Measurements from ENCODE around the gene ISLR2. TPM values are rescaled to one million over a fixed set of nuclear protein-coding genes. Genes with fewer than 3 reads are reported as not detected.
A peak's percentile ranks its signal among the peaks of the same experiment; 100 is the strongest.
"Not testable (repeated sequence)": the region's sequence is repeated elsewhere in the genome, so short reads cannot be mapped to it uniquely, and the experiment has no call there.

The ISLR2 gene
- polyA plus RNA-seq, 12 donors: 2.8 to 12.0 (median 4.5) TPM; not detected in 1

GRCh38 chr15:74156678-74157411 lies 26.5 kb downstream of the ISLR2 start:
- DNase-seq: peak; percentile 80

GRCh38 chr15:74157868-74158827 lies 27.8 kb downstream of the ISLR2 start:
- DNase-seq: no peak

GRCh38 chr15:74158855-74159650 lies 28.7 kb downstream of the ISLR2 start:
- DNase-seq: no peak

- no peak for DNase-seq
Measured at GRCh38 chr15:74159773-74160172, 29.4 kb downstream of the ISLR2 start.

- DNase-seq: not testable (repeated sequence)
Measured at GRCh38 chr15:74160390-74160789, 30.0 kb downstream of the ISLR2 start.

GRCh38 chr15:74162195-74162536 lies 31.8 kb downstream of the ISLR2 start:
- not testable (repeated sequence) for DNase-seq

- no peak for DNase-seq
Measured at GRCh38 chr15:74165461-74165860, 35.1 kb downstream of the ISLR2 start.

- no peak for DNase-seq
Measured at GRCh38 chr15:74167891-74168331, 37.5 kb downstream of the ISLR2 start.

GRCh38 chr15:74168711-74169126 lies 38.3 kb downstream of the ISLR2 start:
- DNase-seq: peak; percentile 73

GRCh38 chr15:74170071-74170844 lies 39.9 kb downstream of the ISLR2 start:
- no peak for DNase-seq

GRCh38 chr15:74170875-74171578 lies 40.6 kb downstream of the ISLR2 start:
- no peak for DNase-seq

- DNase-seq: no peak
Measured at GRCh38 chr15:74171965-74172541, 41.7 kb downstream of the ISLR2 start.

GRCh38 chr15:74172701-74173379 lies 42.5 kb downstream of the ISLR2 start:
- DNase-seq: peak; percentile 80

GRCh38 chr15:74173380-74174218 lies 43.2 kb downstream of the ISLR2 start, which contains the start of gene ISLR:
ISLR (plus strand) TSS chr15:74173710; CDS start chr15:74174859, 1,149 bp downstream.
- DNase-seq: peak; percentile 92

- DNase-seq: peak; percentile 92
Measured at GRCh38 chr15:74174219-74174957, 44.0 kb downstream of the ISLR2 start.

GRCh38 chr15:74174958-74175253 lies 44.5 kb downstream of the ISLR2 start:
- no peak for DNase-seq

- DNase-seq: no peak
Measured at GRCh38 chr15:74175271-74176191, 45.1 kb downstream of the ISLR2 start.

All from muscle of arm (tissue), 12 donors.